ELF-1 (cell line): ENCODE results near the gene GNG11.
A peak's percentile ranks its signal among the peaks of the same experiment; 100 is the strongest.

Source experiments
- DNase-seq: peaks from one replicate; pipeline ENCODE4 v3.0.0-alpha.2; 2016; ENCODE audit warnings: low read depth, low spot score

Gene GNG11

GRCh38 chr7:93921607-93922566 is at the start of gene GNG11:
Gene GNG11 (plus strand): TSS chr7:93921735. CDS start chr7:93922138, 403 bp downstream.
- peak; percentile 70 for DNase-seq

- peak; percentile 77 for DNase-seq
Observed at GRCh38 chr7:93873998-93874574, 47.4 kb upstream of the GNG11 start.

- no peak for DNase-seq
Observed at GRCh38 chr7:93877742-93878141, 43.8 kb upstream of the GNG11 start.

DNA sequence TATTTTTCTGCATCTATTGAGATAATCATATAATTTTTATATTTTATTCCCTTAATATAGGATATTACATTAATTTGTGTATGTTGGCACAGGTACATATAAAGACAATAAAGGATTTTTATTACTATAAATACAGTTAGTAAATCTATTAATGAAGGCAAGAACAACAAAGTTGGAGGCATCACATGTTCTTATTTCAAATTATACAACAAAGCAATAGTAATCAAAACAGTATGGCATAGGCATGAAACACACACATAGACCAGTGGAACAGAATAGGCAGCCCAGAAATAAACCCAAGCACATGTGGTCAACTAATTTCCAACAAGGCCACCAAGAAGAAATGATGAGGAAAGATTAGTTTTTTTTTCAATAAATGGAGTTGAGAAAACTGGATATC is 42.2 kb upstream of the GNG11 start:
- DNase-seq = no peak

GRCh38 chr7:93882468-93882867 is 39.1 kb upstream of the GNG11 start:
- no peak for DNase-seq

GRCh38 chr7:93883078-93883916 is 38.2 kb upstream of the GNG11 start:
- no peak for DNase-seq

GRCh38 chr7:93883917-93884345 is 37.6 kb upstream of the GNG11 start:
- no peak for DNase-seq

DNA sequence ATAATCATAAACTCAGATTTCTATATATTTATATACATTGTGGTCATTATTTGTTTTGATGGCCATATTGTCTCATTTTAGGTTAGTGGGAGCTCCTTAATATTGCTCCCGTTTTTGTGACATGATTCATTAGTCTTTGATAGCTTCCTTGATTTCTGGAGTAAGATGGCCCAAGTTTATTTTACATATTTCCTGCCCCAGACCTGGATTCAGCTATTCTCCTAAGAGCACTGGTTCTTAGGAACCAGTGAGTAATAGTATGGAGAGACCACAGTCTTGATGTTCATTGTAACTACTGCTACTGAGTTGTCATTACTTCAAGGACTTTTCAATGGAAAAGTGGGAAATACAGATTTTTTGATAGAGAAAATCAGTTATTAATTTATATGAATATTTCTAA is 37.0 kb upstream of the GNG11 start:
- DNase-seq = no peak

DNA sequence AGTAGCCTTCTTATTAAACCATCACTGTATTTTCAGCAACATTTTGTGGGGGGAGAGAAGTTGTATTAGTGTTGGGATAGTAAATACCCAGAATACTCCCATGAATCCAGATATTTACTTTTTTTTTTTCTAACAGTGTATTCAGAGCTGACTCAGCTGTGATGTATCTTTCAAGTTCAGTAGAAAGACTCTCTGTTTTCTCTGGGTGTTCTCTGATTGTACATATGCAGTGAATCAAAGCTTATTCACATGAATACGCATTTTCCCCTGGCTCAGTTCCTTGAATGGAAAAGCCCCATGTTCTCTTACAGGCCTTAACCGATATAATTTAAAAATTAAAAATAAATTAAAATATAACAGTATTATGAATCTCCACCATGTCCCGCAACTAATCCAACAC is 32.3 kb upstream of the GNG11 start:
- no peak for DNase-seq

- peak; percentile 59 for DNase-seq
Observed at GRCh38 chr7:93890041-93890463, 31.5 kb upstream of the GNG11 start.

- peak; percentile 77 for DNase-seq
Observed at GRCh38 chr7:93890464-93891068, 31.0 kb upstream of the GNG11 start, which contains the start of gene TFPI2. Gene TFPI2 (minus strand): TSS chr7:93890753. CDS start chr7:93890678, 75 bp downstream.

DNA sequence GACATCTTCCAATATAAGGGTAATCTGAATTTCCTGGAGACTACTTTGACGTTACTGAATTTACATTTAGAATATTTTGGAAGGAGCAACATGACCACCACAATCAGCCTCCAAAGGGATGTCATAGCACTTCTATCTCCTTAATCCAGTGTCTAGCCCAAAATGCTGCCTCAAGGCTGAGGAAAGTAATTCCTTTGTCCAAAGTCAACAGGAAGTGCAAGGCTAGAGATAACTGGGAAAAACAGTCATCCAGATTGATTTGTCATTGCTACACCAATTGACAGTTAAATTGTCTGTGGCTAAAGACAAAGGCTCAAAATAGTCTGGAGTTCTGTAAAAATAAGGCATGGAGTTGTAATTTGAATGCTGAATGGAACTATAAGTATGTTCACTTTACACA is 27.1 kb upstream of the GNG11 start:
- DNase-seq = no peak

- no peak for DNase-seq
Observed at GRCh38 chr7:93894966-93895640, 26.4 kb upstream of the GNG11 start.

DNA sequence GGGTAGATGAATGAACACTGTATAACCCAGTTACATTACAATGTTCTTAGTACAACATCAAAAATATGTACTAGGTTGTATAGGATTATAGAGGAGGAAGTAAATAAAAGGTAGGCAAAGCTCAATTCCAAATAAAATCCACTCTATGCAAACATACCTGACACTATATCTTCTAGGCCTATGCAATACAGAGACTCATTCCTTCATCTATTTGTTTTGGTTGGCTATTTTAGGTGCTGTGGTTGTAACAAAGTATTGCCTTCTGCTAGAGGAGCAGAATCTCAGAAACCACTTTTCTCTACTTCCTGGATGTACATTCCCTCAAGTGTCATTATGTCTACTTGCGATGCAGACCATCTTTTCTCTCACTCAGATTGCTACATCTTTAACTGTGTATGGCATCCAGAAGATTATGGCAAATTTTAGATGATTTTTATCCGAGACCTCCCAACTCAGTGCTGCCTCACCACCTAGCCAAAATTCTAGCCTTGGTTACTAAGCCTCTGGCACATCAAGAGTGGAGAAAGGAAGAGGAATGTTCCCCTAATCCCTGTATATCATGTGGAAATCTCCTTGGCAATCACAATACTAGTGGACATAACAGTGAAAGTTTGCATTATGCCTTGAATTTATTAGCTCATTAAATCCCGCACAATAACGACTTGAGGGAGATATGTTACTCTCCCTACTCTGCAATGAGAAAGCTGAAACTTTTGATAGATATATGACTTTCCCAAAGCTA is 25.5 kb upstream of the GNG11 start:
- no peak for DNase-seq

DNA sequence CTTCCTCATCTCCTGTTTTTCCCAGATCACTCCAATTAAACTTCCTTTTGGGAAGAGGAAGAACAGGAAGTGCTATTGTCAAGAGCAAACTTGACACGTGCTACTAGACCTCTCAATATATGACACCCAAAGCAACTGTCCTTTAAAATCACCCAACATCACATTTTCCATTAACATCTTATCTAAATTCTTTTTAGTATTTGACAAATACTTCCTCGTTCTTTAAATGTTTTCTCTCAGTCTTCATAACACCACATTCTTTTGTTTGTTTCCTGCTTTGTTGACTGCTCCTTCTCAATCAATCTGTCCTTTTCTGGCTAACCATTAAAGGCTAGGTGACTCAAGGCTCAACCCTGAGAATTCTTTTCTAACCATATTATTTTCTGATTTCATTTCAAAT is 23.9 kb upstream of the GNG11 start:
- DNase-seq = no peak

DNA sequence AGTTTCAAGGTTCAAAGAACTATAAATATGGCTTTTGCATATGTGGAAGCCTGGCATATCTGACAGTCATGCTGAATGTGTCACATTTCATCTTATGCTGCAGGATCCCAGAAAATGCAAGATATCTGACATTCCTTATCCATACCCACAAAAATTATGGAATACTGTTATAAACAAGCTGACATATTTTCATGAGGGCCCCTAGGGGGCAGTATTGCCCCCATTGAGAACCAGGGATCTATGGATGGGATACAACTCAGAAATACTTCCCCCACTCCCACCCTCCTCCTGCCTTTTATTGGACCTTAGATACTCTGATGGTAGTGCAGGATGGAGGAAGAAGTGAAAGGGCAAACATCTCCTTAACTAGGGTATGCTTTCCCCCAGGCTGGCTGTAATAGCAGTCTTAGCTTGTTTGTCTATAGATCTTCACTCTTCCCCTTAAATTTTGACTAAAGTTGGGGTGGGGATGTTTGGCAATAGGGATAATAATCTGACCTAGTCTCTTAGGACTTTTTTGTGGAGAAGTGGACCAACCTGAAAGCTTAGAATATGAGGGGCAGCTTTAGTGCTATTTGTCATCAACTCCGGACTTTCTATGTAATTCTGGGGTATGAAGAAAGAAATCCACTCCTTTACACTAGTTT is 18.6 kb upstream of the GNG11 start:
- DNase-seq = no peak

DNA sequence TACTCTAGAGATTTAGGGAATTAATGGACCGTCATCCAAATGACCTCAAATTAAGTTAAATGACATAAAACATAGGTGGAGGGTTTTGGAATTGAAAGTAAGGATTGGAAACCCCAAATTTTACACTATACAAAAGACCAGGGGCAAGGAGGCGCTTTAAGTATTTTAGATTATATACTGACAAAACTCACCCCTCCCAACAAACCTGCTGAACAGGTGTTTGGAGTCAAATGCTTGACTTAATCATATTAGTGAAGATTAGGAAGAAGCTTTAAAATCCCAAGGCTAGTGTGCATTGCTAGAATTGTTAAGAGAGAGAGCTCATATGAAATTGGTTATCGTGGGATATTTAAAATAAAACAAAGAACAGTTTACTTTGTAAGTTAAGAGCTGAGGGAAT is 15.3 kb upstream of the GNG11 start, which contains the start of gene GNGT1:
Gene GNGT1 (plus strand): TSS at position 301 of the 400 bp plus-strand sequence. CDS start 180 bp downstream, outside the sequence.
- no peak for DNase-seq

- no peak for DNase-seq
Observed at GRCh38 chr7:93910076-93910994, 11.2 kb upstream of the GNG11 start.
